ENCODE data around the gene ANKFY1. TPM values are rescaled to one million over a fixed set of nuclear protein-coding genes. Genes with fewer than 3 reads are reported as not detected.
A peak's percentile ranks its signal among the peaks of the same experiment; 100 is the strongest.

The ANKFY1 gene
- polyA plus RNA-seq, 3 donors: 13.5 to 46.1 (median 21.7) TPM

- Histone ChIP-seq H3K36me3 (replicated peaks in 1 of 2; ENCODE audit: control insufficient read depth in 1 of 2, insufficient read depth in 2 of 2, low read length in 2 of 2) (peaks cover 12 to 44% of the 10 kb centered on the region in 2 donors), H3K4me2 (replicated peaks; ENCODE audit: extremely low read depth, low read length, poor library complexity, severe bottlenecking) (no peak overlapping the region), H3K27me3 (ENCODE audit: control insufficient read depth in 2 of 2, insufficient read depth in 2 of 2, low read length in 2 of 2) (no peaks in the 10 kb centered on the region), H3K9me3 (replicated peaks in 1 of 2; ENCODE audit: control insufficient read depth in 1 of 2, insufficient read depth in 1 of 2, low read length in 2 of 2) (no peaks in the 10 kb centered on the region), H3K9ac (ENCODE audit: insufficient read depth, low read length, poor library complexity, severe bottlenecking) (no peak overlapping the region), H3K27ac (ENCODE audit: low read depth in 1 of 2, low read length in 2 of 2) (no peak overlapping the region), H2AFZ (ENCODE audit: insufficient read depth, low read depth, low read length, poor library complexity, severe bottlenecking) (no peak overlapping the region), H4K20me1 (ENCODE audit: insufficient read depth, low read length) (peaks cover 99% of the 10 kb centered on the region), H3K79me2 (ENCODE audit: insufficient read depth, low read length) (peaks cover 95% of the 10 kb centered on the region), H3K4me3 (replicated peaks in 1 of 3; ENCODE audit: low read depth in 2 of 3, low read length in 3 of 3) (no peak overlapping the region), H3K4me1 (ENCODE audit: control insufficient read depth in 1 of 2, insufficient read depth in 2 of 2, low read length in 2 of 2) (peaks cover 10 to 12% of the 10 kb centered on the region in 2 donors)
- no peaks in the 10 kb centered on the region for H3K9me3 Mint-ChIP-seq
- intact Hi-C loops (cut with micrococcal nuclease): no loop called here
- H3K36me3 Mint-ChIP-seq: peaks cover 29 to 35% of the 10 kb centered on the region in 2 donors
- H3K27ac Mint-ChIP-seq: no peak overlapping the region
- WGBS (ENCODE audit: insufficient coverage): no CpG with 5 or more reads among the region's 2 CpGs
- no peak overlapping the region for H3K4me3 Mint-ChIP-seq
- TF ChIP-seq CTCF (IDR thresholded peaks at IDR 0.05): no peak
- DNase-seq: no peak
- peaks cover 38% of the 10 kb centered on the region for H3K4me1 Mint-ChIP-seq
- H3K27me3 Mint-ChIP-seq (ENCODE audit: low read depth in 3 of 3): peaks cover 0 to 2% (median 0%) of the 10 kb centered on the region in 3 donors
Measured at GRCh38 chr17:4250887-4251286, 12.9 kb downstream of the ANKFY1 start.

- Mint-ChIP-seq H3K36me3 (peaks cover 36% of the 10 kb centered on the region in 2 donors), H3K4me3 (no peak overlapping the region), H3K4me1 (peaks cover 26% of the 10 kb centered on the region), H3K27ac (peak overlapping the region in 3 of 7 donors; percentile 12 to 70 (median 27)), H3K9me3 (no peaks in the 10 kb centered on the region), H3K27me3 (ENCODE audit: low read depth in 3 of 3) (peaks cover 0 to 2% (median 0%) of the 10 kb centered on the region in 3 donors)
- H3K27ac ChIP-seq (ENCODE audit: low read depth in 1 of 2, low read length in 2 of 2): no peak overlapping the region
- no peaks in the 10 kb centered on the region for H3K9me3 ChIP-seq (replicated peaks in 1 of 2; ENCODE audit: control insufficient read depth in 1 of 2, insufficient read depth in 1 of 2, low read length in 2 of 2)
- DNase-seq: peak; percentile 8 to 24 (median 22)
- H3K36me3 ChIP-seq (replicated peaks in 1 of 2; ENCODE audit: control insufficient read depth in 1 of 2, insufficient read depth in 2 of 2, low read length in 2 of 2): peaks cover 12 to 50% of the 10 kb centered on the region in 2 donors
- peaks cover 99% of the 10 kb centered on the region for H4K20me1 ChIP-seq (ENCODE audit: insufficient read depth, low read length)
- H3K27me3 ChIP-seq (ENCODE audit: control insufficient read depth in 2 of 2, insufficient read depth in 2 of 2, low read length in 2 of 2): no peaks in the 10 kb centered on the region
- TF ChIP-seq CTCF (IDR thresholded peaks at IDR 0.05): peak; percentile 66
- H3K4me2 ChIP-seq (replicated peaks; ENCODE audit: extremely low read depth, low read length, poor library complexity, severe bottlenecking): no peak overlapping the region
- H3K9ac ChIP-seq (ENCODE audit: insufficient read depth, low read length, poor library complexity, severe bottlenecking): no peak overlapping the region
- H3K4me1 ChIP-seq (ENCODE audit: control insufficient read depth in 1 of 2, insufficient read depth in 2 of 2, low read length in 2 of 2): peaks cover 3 to 7% of the 10 kb centered on the region in 2 donors
- H2AFZ ChIP-seq (ENCODE audit: insufficient read depth, low read depth, low read length, poor library complexity, severe bottlenecking): no peak overlapping the region
- intact Hi-C loops (cut with micrococcal nuclease): no loop called here
- H3K4me3 ChIP-seq (replicated peaks in 1 of 3; ENCODE audit: low read depth in 2 of 3, low read length in 3 of 3): no peak overlapping the region
- H3K79me2 ChIP-seq (ENCODE audit: insufficient read depth, low read length): peaks cover 95% of the 10 kb centered on the region
- 95% methylated on average over 2 of the region's 4 CpGs for WGBS (ENCODE audit: insufficient coverage)
Measured at GRCh38 chr17:4249452-4250029, 14.2 kb downstream of the ANKFY1 start.
